Measurements from ENCODE around the gene CRAT.

The CRAT gene

GRCh38 chr9:129064499-129064908 is 46.1 kb downstream of the CRAT start:
- Histone ChIP-seq H3K27me3 (ENCODE audit: insufficient read depth, poor library complexity, severe bottlenecking) (no peaks in the 10 kb centered on the region), H3K4me3 (replicated peaks; ENCODE audit: insufficient read depth, low read length) (no peak overlapping the region), H3K27ac (replicated peaks) (no peak overlapping the region)
- DNase-seq (ENCODE audit: low read depth in 1 of 2, low spot score in 1 of 2) = peak; percentile 50 to 59
- TF ChIP-seq CTCF (IDR thresholded peaks at IDR 0.05; ENCODE audit: insufficient read depth, low read length) (no peak), POLR2AphosphoS5 (IDR thresholded peaks at IDR 0.05; ENCODE audit: low read depth) (0 out of 2 replicates have a peak, but pooled peaks have one; percentile 15), GABPA (IDR thresholded peaks at IDR 0.05; ENCODE audit: low read depth) (no peak), SPI1 (IDR thresholded peaks at IDR 0.05; ENCODE audit: borderline replicate concordance, low read depth) (no peak), REST (IDR thresholded peaks at IDR 0.05; ENCODE audit: insufficient replicate concordance, low read depth) (no peak)

- H3K27me3 ChIP-seq (ENCODE audit: insufficient read depth, poor library complexity, severe bottlenecking) = no peaks in the 10 kb centered on the region
- no peak overlapping the region for H3K27ac ChIP-seq (replicated peaks)
- no peak for TF ChIP-seq REST (IDR thresholded peaks at IDR 0.05; ENCODE audit: insufficient replicate concordance, low read depth)
- no peak for TF ChIP-seq POLR2AphosphoS5 (IDR thresholded peaks at IDR 0.05; ENCODE audit: low read depth)
- no peak for TF ChIP-seq CTCF (IDR thresholded peaks at IDR 0.05; ENCODE audit: insufficient read depth, low read length)
- no peak overlapping the region for H3K4me3 ChIP-seq (replicated peaks; ENCODE audit: insufficient read depth, low read length)
- no peak for DNase-seq (ENCODE audit: low read depth in 1 of 2, low spot score in 1 of 2)
These were observed 47.5 kb downstream of the CRAT start for GRCh38 chr9:129063061-129063460.

- Histone ChIP-seq H3K27ac (replicated peaks) (no peak overlapping the region), H3K4me3 (replicated peaks; ENCODE audit: insufficient read depth, low read length) (no peak overlapping the region), H3K27me3 (ENCODE audit: insufficient read depth, poor library complexity, severe bottlenecking) (no peaks in the 10 kb centered on the region)
- no peak for TF ChIP-seq POLR2AphosphoS5 (IDR thresholded peaks at IDR 0.05; ENCODE audit: low read depth)
- no peak for TF ChIP-seq SPI1 (IDR thresholded peaks at IDR 0.05; ENCODE audit: borderline replicate concordance, low read depth)
- no peak for TF ChIP-seq REST (IDR thresholded peaks at IDR 0.05; ENCODE audit: insufficient replicate concordance, low read depth)
- no peak for TF ChIP-seq GABPA (IDR thresholded peaks at IDR 0.05; ENCODE audit: low read depth)
- TF ChIP-seq CTCF (IDR thresholded peaks at IDR 0.05; ENCODE audit: insufficient read depth, low read length) = no peak
- DNase-seq (ENCODE audit: low read depth in 1 of 2, low spot score in 1 of 2) = no peak
These were observed 49.6 kb downstream of the CRAT start for GRCh38 chr9:129060991-129061390.
